ENCODE measurements around the gene INPP5J. TPM values are rescaled to one million over a fixed set of nuclear protein-coding genes. Genes with fewer than 3 reads are reported as not detected.

INPP5J gene
- total and polyA plus RNA-seq, 2 experiments from 2014 or later = 4.8 to 14.5 TPM

GRCh38 chr22:31136155-31136554 is 13.4 kb downstream of the INPP5J start:
- H3K27me3 ChIP-seq (ENCODE audit: insufficient read depth) = no peaks in the 10 kb centered on the region
- H3K9me2 ChIP-seq (ENCODE audit: insufficient read depth) = no peaks in the 10 kb centered on the region
- ATAC-seq (no peak), DNase-seq (ENCODE audit: low spot score) (no peak)
- Mint-ChIP-seq H3K4me3 (no peak overlapping the region), H3K27me3 (ENCODE audit: insufficient read depth, low read depth, poor library complexity) (peaks cover 7% of the 10 kb centered on the region), H3K27ac (no peak overlapping the region), H3K9me3 (no peaks in the 10 kb centered on the region), H3K36me3 (ENCODE audit: low read depth) (peaks cover 29% of the 10 kb centered on the region), H3K4me1 (peaks cover 16% of the 10 kb centered on the region)
- H3K27ac ChIP-seq (ENCODE audit: low read depth) = no peak overlapping the region
- peaks cover 17% of the 10 kb centered on the region for H3K36me3 ChIP-seq (ENCODE audit: insufficient read depth)
- H2AFZ ChIP-seq = no peak overlapping the region
- TF ChIP-seq, protein P1, sequence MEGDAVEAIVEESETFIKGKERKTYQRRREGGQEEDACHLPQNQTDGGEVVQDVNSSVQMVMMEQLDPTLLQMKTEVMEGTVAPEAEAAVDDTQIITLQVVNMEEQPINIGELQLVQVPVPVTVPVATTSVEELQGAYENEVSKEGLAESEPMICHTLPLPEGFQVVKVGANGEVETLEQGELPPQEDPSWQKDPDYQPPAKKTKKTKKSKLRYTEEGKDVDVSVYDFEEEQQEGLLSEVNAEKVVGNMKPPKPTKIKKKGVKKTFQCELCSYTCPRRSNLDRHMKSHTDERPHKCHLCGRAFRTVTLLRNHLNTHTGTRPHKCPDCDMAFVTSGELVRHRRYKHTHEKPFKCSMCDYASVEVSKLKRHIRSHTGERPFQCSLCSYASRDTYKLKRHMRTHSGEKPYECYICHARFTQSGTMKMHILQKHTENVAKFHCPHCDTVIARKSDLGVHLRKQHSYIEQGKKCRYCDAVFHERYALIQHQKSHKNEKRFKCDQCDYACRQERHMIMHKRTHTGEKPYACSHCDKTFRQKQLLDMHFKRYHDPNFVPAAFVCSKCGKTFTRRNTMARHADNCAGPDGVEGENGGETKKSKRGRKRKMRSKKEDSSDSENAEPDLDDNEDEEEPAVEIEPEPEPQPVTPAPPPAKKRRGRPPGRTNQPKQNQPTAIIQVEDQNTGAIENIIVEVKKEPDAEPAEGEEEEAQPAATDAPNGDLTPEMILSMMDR (conservative IDR thresholded peaks at IDR 0.05; ENCODE audit: low read depth in 2 of 2) = no peak
- TF ChIP-seq ZNF331 (CRISPR knock-in tag; IDR thresholded peaks at IDR 0.05; ENCODE audit: low read depth) = no peak
- TF ChIP-seq EZH2 (IDR thresholded peaks at IDR 0.05; ENCODE audit: low read depth, unreplicated experiment) = no peak
- no peak for TF ChIP-seq JUNB (IDR thresholded peaks at IDR 0.05; ENCODE audit: unreplicated experiment)
- TF ChIP-seq POLR2AphosphoS5 (IDR thresholded peaks at IDR 0.05; ENCODE audit: low read depth) = no peak
- TF ChIP-seq REST (IDR thresholded peaks at IDR 0.05; ENCODE audit: unreplicated experiment) = no peak
- TF ChIP-seq, protein P2, sequence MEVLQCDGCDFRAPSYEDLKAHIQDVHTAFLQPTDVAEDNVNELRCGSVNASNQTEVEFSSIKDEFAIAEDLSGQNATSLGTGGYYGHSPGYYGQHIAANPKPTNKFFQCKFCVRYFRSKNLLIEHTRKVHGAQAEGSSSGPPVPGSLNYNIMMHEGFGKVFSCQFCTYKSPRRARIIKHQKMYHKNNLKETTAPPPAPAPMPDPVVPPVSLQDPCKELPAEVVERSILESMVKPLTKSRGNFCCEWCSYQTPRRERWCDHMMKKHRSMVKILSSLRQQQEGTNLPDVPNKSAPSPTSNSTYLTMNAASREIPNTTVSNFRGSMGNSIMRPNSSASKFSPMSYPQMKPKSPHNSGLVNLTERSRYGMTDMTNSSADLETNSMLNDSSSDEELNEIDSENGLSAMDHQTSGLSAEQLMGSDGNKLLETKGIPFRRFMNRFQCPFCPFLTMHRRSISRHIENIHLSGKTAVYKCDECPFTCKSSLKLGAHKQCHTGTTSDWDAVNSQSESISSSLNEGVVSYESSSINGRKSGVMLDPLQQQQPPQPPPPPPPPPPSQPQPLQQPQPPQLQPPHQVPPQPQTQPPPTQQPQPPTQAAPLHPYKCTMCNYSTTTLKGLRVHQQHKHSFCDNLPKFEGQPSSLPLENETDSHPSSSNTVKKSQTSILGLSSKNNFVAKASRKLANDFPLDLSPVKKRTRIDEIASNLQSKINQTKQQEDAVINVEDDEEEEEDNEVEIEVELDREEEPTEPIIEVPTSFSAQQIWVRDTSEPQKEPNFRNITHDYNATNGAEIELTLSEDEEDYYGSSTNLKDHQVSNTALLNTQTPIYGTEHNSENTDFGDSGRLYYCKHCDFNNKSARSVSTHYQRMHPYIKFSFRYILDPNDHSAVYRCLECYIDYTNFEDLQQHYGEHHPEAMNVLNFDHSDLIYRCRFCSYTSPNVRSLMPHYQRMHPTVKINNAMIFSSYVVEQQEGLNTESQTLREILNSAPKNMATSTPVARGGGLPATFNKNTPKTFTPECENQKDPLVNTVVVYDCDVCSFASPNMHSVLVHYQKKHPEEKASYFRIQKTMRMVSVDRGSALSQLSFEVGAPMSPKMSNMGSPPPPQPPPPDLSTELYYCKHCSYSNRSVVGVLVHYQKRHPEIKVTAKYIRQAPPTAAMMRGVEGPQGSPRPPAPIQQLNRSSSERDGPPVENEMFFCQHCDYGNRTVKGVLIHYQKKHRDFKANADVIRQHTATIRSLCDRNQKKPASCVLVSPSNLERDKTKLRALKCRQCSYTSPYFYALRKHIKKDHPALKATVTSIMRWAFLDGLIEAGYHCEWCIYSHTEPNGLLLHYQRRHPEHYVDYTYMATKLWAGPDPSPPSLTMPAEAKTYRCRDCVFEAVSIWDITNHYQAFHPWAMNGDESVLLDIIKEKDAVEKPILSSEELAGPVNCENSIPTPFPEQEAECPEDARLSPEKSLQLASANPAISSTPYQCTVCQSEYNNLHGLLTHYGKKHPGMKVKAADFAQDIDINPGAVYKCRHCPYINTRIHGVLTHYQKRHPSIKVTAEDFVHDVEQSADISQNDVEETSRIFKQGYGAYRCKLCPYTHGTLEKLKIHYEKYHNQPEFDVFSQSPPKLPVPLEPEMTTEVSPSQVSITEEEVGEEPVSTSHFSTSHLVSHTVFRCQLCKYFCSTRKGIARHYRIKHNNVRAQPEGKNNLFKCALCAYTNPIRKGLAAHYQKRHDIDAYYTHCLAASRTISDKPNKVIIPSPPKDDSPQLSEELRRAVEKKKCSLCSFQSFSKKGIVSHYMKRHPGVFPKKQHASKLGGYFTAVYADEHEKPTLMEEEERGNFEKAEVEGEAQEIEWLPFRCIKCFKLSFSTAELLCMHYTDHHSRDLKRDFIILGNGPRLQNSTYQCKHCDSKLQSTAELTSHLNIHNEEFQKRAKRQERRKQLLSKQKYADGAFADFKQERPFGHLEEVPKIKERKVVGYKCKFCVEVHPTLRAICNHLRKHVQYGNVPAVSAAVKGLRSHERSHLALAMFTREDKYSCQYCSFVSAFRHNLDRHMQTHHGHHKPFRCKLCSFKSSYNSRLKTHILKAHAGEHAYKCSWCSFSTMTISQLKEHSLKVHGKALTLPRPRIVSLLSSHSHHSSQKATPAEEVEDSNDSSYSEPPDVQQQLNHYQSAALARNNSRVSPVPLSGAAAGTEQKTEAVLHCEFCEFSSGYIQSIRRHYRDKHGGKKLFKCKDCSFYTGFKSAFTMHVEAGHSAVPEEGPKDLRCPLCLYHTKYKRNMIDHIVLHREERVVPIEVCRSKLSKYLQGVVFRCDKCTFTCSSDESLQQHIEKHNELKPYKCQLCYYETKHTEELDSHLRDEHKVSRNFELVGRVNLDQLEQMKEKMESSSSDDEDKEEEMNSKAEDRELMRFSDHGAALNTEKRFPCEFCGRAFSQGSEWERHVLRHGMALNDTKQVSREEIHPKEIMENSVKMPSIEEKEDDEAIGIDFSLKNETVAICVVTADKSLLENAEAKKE (CRISPR knock-in tag; IDR thresholded peaks at IDR 0.05) = no peak
- TF ChIP-seq CREB1 (CRISPR knock-in tag; IDR thresholded peaks at IDR 0.05; ENCODE audit: low read depth) = no peak
- TF ChIP-seq NANOG (IDR thresholded peaks at IDR 0.05; ENCODE audit: borderline replicate concordance) = no peak
- no peak for TF ChIP-seq ZNF114 (CRISPR knock-in tag; IDR thresholded peaks at IDR 0.05)
- no peak for TF ChIP-seq STAT1 (IDR thresholded peaks at IDR 0.05; ENCODE audit: unreplicated experiment)
- TF ChIP-seq, protein P3, sequence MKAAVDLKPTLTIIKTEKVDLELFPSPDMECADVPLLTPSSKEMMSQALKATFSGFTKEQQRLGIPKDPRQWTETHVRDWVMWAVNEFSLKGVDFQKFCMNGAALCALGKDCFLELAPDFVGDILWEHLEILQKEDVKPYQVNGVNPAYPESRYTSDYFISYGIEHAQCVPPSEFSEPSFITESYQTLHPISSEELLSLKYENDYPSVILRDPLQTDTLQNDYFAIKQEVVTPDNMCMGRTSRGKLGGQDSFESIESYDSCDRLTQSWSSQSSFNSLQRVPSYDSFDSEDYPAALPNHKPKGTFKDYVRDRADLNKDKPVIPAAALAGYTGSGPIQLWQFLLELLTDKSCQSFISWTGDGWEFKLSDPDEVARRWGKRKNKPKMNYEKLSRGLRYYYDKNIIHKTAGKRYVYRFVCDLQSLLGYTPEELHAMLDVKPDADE (IDR thresholded peaks at IDR 0.05) = no peak
- TF ChIP-seq EZH2phosphoT487 (IDR thresholded peaks at IDR 0.05; ENCODE audit: unreplicated experiment) = no peak
- peaks cover 6% of the 10 kb centered on the region; the same call in 1 of the 2 replicates for H4K20me1 ChIP-seq (replicated peaks; ENCODE audit: insufficient read depth)
- peaks cover 21% of the 10 kb centered on the region for H3K4me1 ChIP-seq (ENCODE audit: insufficient read depth)
- H3F3A ChIP-seq (replicated peaks; ENCODE audit: low read depth) = no peaks in the 10 kb centered on the region
- H3K79me2 ChIP-seq (replicated peaks; ENCODE audit: insufficient read depth) = peaks cover 25% of the 10 kb centered on the region
- no peak overlapping the region for H3K4me3 ChIP-seq
- no peak overlapping the region for H3K4me2 ChIP-seq

Data from GM23338 (cell line).